H1 (cell line): ENCODE results near the gene TBC1D13. TPM values are rescaled to one million over a fixed set of nuclear protein-coding genes. Genes with fewer than 3 reads are reported as not detected.

Source experiments
- CTCF ChIA-PET: fragments of 300-600 bp; sonication (Branson Sonifier 250); formaldehyde crosslinking; loops from one replicate; lab custom pipeline; 2021; ENCODE audit not compliant: partially characterized antibody; lab: Charles Lee
- POLR2A ChIA-PET: fragments of 300-600 bp; sonication (Branson Sonifier 250); formaldehyde crosslinking; loops from one replicate; lab custom pipeline; 2021; ENCODE audit warnings: inconsistent platforms; ENCODE audit not compliant: partially characterized antibody; lab: Charles Lee
- DNase-seq, 2 experiments: peaks; one replicate each; pipeline versions ENCODE4 v3.0.0 to v3.0.0-alpha.2; 2010 to 2022; ENCODE audit warnings: low spot score in 2 of 2, low read depth in 1 of 2, mixed read lengths in 1 of 2
- FAIRE-seq: peaks from 2 replicates; lab custom pipeline; 2011; peaks lifted over from hg19 to GRCh38; lab: Jason Lieb, UNC
- H2AFZ ChIP-seq: 2 replicates; pipeline ENCODE4 v1.8.1; 2012; ENCODE audit warnings: low read length, inconsistent platforms
- H2AK5ac ChIP-seq: 2 replicates; pipeline ENCODE4 v1.6.1; 2013; ENCODE audit warnings: low read depth, low read length
- H2BK120ac ChIP-seq: replicated peaks from 2 replicates; pipeline ENCODE3; 2013; ENCODE audit warnings: low read depth, low read length, inconsistent platforms
- H2BK12ac ChIP-seq: 2 replicates; pipeline ENCODE4 v1.6.1; 2013; ENCODE audit warnings: low read depth, low read length
- H2BK15ac ChIP-seq: 2 replicates; pipeline ENCODE4 v1.6.1; 2013; ENCODE audit warnings: low read length
- H2BK20ac ChIP-seq: 2 replicates; pipeline ENCODE4 v1.6.1; 2013; ENCODE audit warnings: low read length
- H2BK5ac ChIP-seq: 2 replicates; pipeline ENCODE4 v1.6.1; 2013; ENCODE audit warnings: low read depth, low read length
- H3K14ac ChIP-seq: 2 replicates; pipeline ENCODE4 v1.6.1; 2013; ENCODE audit warnings: inconsistent platforms; ENCODE audit not compliant: insufficient read length
- H3K18ac ChIP-seq: 2 replicates; pipeline ENCODE4 v1.6.1; 2013; ENCODE audit warnings: low read length; ENCODE audit errors: extremely low read depth
- H3K23ac ChIP-seq: 2 replicates; pipeline ENCODE4 v1.6.1; 2013; ENCODE audit warnings: inconsistent platforms; ENCODE audit not compliant: insufficient read length
- H3K23me2 ChIP-seq: 2 replicates; pipeline ENCODE4 v1.6.1; 2013; ENCODE audit warnings: low read depth, low read length
- H3K27ac ChIP-seq: 2 replicates; pipeline ENCODE4 v1.6.1; 2011; ENCODE audit warnings: low read depth, low read length, inconsistent platforms
- H3K27me3 ChIP-seq, 4 experiments: replicated peaks in 1 of 4; 1 replicate in 1 of 4; 2 replicates in 3 of 4; pipeline versions ENCODE4 v1.6.1 to v1.8.1; 2011 to 2013; ENCODE audit warnings: low read length in 3 of 4, mild to moderate bottlenecking in 3 of 4, inconsistent platforms in 2 of 4, mixed read lengths in 2 of 4, moderate library complexity in 1 of 4; ENCODE audit not compliant: control insufficient read depth in 3 of 4, insufficient read depth in 3 of 4; ENCODE audit errors: extremely low read depth in 1 of 4
- H3K36me3 ChIP-seq, 4 experiments: 2 replicates each; pipeline versions ENCODE4 v1.6.1 to v1.8.1; 2011 to 2013; ENCODE audit warnings: mild to moderate bottlenecking in 4 of 4, low read length in 3 of 4, moderate library complexity in 2 of 4, control low read depth in 1 of 4, inconsistent platforms in 1 of 4; ENCODE audit not compliant: insufficient read depth in 4 of 4, control insufficient read depth in 2 of 4
- H3K4ac ChIP-seq: replicated peaks from 2 replicates; pipeline ENCODE3; 2013; ENCODE audit warnings: low read length, low read depth, mixed read lengths, inconsistent platforms; ENCODE audit not compliant: insufficient read length
- H3K4me1 ChIP-seq, 4 experiments: replicated peaks in 1 of 4; 1 replicate in 1 of 4; 2 replicates in 3 of 4; pipeline versions ENCODE4 v1.6.1 to v1.8.1; 2011 to 2013; ENCODE audit warnings: low read length in 3 of 4, inconsistent platforms in 2 of 4, mixed read lengths in 1 of 4; ENCODE audit not compliant: insufficient read depth in 4 of 4, control insufficient read depth in 3 of 4
- H3K4me2 ChIP-seq, 2 experiments: 2 replicates each; pipeline versions ENCODE4 v1.6.1 to v1.8.1; 2011 to 2013; ENCODE audit warnings: low read depth in 2 of 2, low read length in 2 of 2, control low read depth in 1 of 2, inconsistent platforms in 1 of 2, mild to moderate bottlenecking in 1 of 2; ENCODE audit not compliant: insufficient read depth in 1 of 2
- H3K4me3 ChIP-seq, 4 experiments: fragments of 200-600, 300-600 bp in 1 of 4; sonication (generic), shearing (Covaris generic), sonication (Bioruptor Twin) in 1 of 4; 2 replicates each; pipeline versions ENCODE4 v1.5.1 to v1.8.1; 2011 to 2016; ENCODE audit warnings: low read length in 4 of 4, low read depth in 3 of 4, control low read depth in 2 of 4, inconsistent platforms in 2 of 4, mild to moderate bottlenecking in 2 of 4, mixed read lengths in 1 of 4, moderate library complexity in 1 of 4; ENCODE audit not compliant: insufficient read depth in 2 of 4; ENCODE audit errors: extremely low read depth in 1 of 4
- H3K56ac ChIP-seq: replicated peaks from 2 replicates; pipeline ENCODE3; 2013; ENCODE audit warnings: low read depth, mild to moderate bottlenecking, mixed read lengths, low read length, inconsistent platforms; ENCODE audit not compliant: insufficient read length
- H3K79me1 ChIP-seq: 2 replicates; pipeline ENCODE4 v1.6.1; 2013; ENCODE audit warnings: low read depth, low read length, control low read depth
- H3K79me2 ChIP-seq, 2 experiments: 2 replicates each; pipeline versions ENCODE4 v1.6.1 to v1.8.1; 2012 to 2013; ENCODE audit warnings: low read length in 2 of 2, mild to moderate bottlenecking in 2 of 2, inconsistent platforms in 1 of 2; ENCODE audit not compliant: insufficient read depth in 2 of 2, control insufficient read depth in 1 of 2
- H3K9ac ChIP-seq, 4 experiments: replicated peaks in 1 of 4; 1 replicate in 1 of 4; 2 replicates in 3 of 4; pipeline versions ENCODE4 v1.6.1 to v1.8.1; 2011 to 2013; ENCODE audit warnings: low read depth in 3 of 4, low read length in 3 of 4, control low read depth in 2 of 4, mild to moderate bottlenecking in 2 of 4, moderate library complexity in 2 of 4, inconsistent platforms in 1 of 4; ENCODE audit errors: extremely low read depth in 1 of 4
- H3K9me3 ChIP-seq, 2 experiments: 2 replicates each; pipeline versions ENCODE4 v1.6.1 to v1.8.1; 2012 to 2013; ENCODE audit warnings: mild to moderate bottlenecking in 2 of 2, moderate library complexity in 2 of 2, control low read depth in 1 of 2, inconsistent platforms in 1 of 2, low read depth in 1 of 2, low read length in 1 of 2, mixed read lengths in 1 of 2; ENCODE audit not compliant: insufficient read depth in 2 of 2
- H4K20me1 ChIP-seq, 2 experiments: replicated peaks in 1 of 2; 2 replicates each; pipeline versions ENCODE3 to v1.8.1; 2011 to 2013; ENCODE audit warnings: inconsistent platforms in 2 of 2, low read length in 2 of 2, mild to moderate bottlenecking in 1 of 2; ENCODE audit not compliant: insufficient read depth in 2 of 2, control insufficient read depth in 1 of 2
- H4K5ac ChIP-seq: 2 replicates; pipeline ENCODE4 v1.6.1; 2013; ENCODE audit warnings: low read length, low read depth, mixed read lengths, inconsistent platforms; ENCODE audit not compliant: insufficient read length
- H4K8ac ChIP-seq: 2 replicates; pipeline ENCODE4 v1.8.0; 2013; ENCODE audit warnings: mild to moderate bottlenecking, moderate library complexity, low read length, inconsistent platforms; ENCODE audit not compliant: insufficient read depth; ENCODE audit errors: extremely low read depth
- H4K91ac ChIP-seq: replicated peaks from 2 replicates; pipeline ENCODE3; 2013; ENCODE audit warnings: low read length, mixed read lengths, inconsistent platforms; ENCODE audit not compliant: insufficient read length
- WGBS, 2 experiments: shearing (Covaris generic) in 1 of 2; methylation state at CpG; one replicate each; pipeline versions ENCODE4 v1.1.6 to v1.1.7; 2013 to 2015; ENCODE audit warnings: low lambda C conversion rate in 2 of 2, mixed read lengths in 2 of 2, inconsistent platforms in 1 of 2, low coverage in 1 of 2, missing lambda C conversion rate in 1 of 2; ENCODE audit not compliant: insufficient replicate concordance in 2 of 2, insufficient coverage in 1 of 2, insufficient read length in 1 of 2; ENCODE audit errors: extremely low coverage in 1 of 2, missing lambda C conversion rate in 1 of 2; 5-methylcytosine and 5-hydroxymethylcytosine counted together
- polyA plus RNA-seq, 7 experiments: library from polyadenylated mRNA; depleted of rRNA in 3 of 7; stranded (reverse) in 5 of 7; unstranded in 2 of 7; fragments of >200 nt in 5 of 7; fragments of 200-250 nt in 2 of 7; gene quantifications; 1 replicate in 5 of 7; 2 replicates in 1 of 7; 4 replicates in 1 of 7; pipeline versions ENCODE4 v1.2.1 to v1.2.3, GENCODE V29; 2011 to 2013; ENCODE audit warnings: missing spikeins in 2 of 7, mixed read lengths in 2 of 7
- total RNA-seq: library from RNA; stranded (reverse); fragmentation: NEBNext Ultra II Directional; extraction: Animal tissue kit (Norgen Biotek cat#: 25700); gene quantifications from 2 replicates; pipeline ENCODE4 v1.2.1, GENCODE V29; 2021

Gene TBC1D13
- total and polyA plus RNA-seq, 2 of the 8 experiments (the other 6 are each of a cell fraction or from before 2014, with no cell fraction given) = 21.3 to 24.7 TPM

- CTCF ChIA-PET = interaction anchor here (1.0 to 2.5 kb wide), 6 partner anchors 10 to 75 kb away, joined by 3 to 11 read pairs (median 4); partner anchors contain the start of gene ENDOG
- no peaks in the 10 kb centered on the region for H3K79me2 ChIP-seq
- WGBS, 2 experiments = 84% methylated on average over 13 of the region's 14 CpGs; no CpG with 5 or more reads in 1 of the 2 experiments
These were observed 20.8 kb downstream of the TBC1D13 start for GRCh38 chr9:128807827-128808226.

More at GRCh38 chr9:128807827-128808226, 20.8 kb downstream of the TBC1D13 start:
- Histone ChIP-seq H4K8ac (no peak overlapping the region), H4K5ac (no peak overlapping the region), H2BK5ac (no peak overlapping the region; the same call in 1 of the 2 replicates), H2BK12ac (no peak overlapping the region), H2AK5ac (no peak overlapping the region), H3K4me1 (no peaks in the 10 kb centered on the region), H3K4me2 (no peak overlapping the region), H3K79me1 (no peaks in the 10 kb centered on the region), H2AFZ (no peak overlapping the region), H4K91ac (no peak overlapping the region), H2BK20ac (no peak overlapping the region), H3K9me3 (no peaks in the 10 kb centered on the region), H2BK15ac (no peak overlapping the region), H3K23ac (no peak overlapping the region), H2BK120ac (no peak overlapping the region), H3K23me2 (no peaks in the 10 kb centered on the region), H3K27ac (no peak overlapping the region), H3K56ac (no peak overlapping the region), H3K4ac (no peak overlapping the region), H3K18ac (no peak overlapping the region), H3K4me3 (no peak overlapping the region), H4K20me1 (peaks cover 0 to 4% of the 10 kb centered on the region in 2 experiments), H3K27me3 (no peaks in the 10 kb centered on the region), H3K9ac (no peak overlapping the region), H3K14ac (no peak overlapping the region), H3K36me3 (peaks cover 2 to 13% (median 10%) of the 10 kb centered on the region in 4 experiments; a peak in 6 of 8 replicates)
- no peak for FAIRE-seq
- POLR2A ChIA-PET = interaction anchor here (0.5 to 4.6 kb wide), 4 partner anchors 9 to 508 kb away, joined by 3 to 37 read pairs (median 3); partner anchors contain the start of gene ENDOG
- no peak for DNase-seq
